Cardiac septum (tissue), 1 donor: Measurements from ENCODE around the gene ITCH. TPM values are rescaled to one million over a fixed set of nuclear protein-coding genes. Genes with fewer than 3 reads are reported as not detected.
"Not testable (repeated sequence)": the region's sequence is repeated elsewhere in the genome, so short reads cannot be mapped to it uniquely, and the experiment has no call there.

Experiments used
- DNase-seq: peaks from one replicate; pipeline ENCODE4 v3.0.0-alpha.2; 2020; ENCODE audit warnings: low spot score
- intact Hi-C: fragments of 100-400 bp; cut with DNase I; formaldehyde crosslinking; loops from one replicate; pipeline ENCODE4 v1.14.0; 2022
- total RNA-seq: library from RNA; stranded (reverse); fragmentation: NEBNext Ultra II Directional; extraction: Animal tissue kit (Norgen Biotek cat#: 25700); gene quantifications from one replicate; pipeline ENCODE4 v1.2.1, GENCODE V29; 2021
- donor health status: DM: no; HTN: no; CAD: no.

Gene ITCH
- total RNA-seq, 1 donor from 2014 or later, result 36.4 TPM

DNA sequence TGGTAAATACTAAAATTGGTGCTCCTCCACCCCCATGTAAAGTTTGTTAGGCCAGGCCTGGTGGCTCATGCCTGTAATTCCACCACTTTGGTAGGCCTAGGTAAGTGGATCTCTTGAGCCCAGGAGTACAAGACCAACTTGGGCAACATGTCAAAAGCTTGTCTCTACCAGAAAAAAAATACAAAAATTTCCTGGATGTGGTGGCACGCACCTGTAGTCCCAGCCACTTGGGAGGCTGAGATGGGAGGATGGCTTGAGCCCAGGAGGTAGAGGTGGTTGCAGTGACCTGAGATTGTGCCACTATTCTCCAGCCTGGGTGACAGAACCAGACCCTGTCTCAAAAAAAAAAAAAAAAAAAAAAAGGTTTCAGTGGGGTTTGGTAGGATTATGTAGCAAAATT, 41.7 kb downstream of the ITCH start:
- DNase-seq, result no peak
- intact Hi-C loops, result no loop called here

DNA sequence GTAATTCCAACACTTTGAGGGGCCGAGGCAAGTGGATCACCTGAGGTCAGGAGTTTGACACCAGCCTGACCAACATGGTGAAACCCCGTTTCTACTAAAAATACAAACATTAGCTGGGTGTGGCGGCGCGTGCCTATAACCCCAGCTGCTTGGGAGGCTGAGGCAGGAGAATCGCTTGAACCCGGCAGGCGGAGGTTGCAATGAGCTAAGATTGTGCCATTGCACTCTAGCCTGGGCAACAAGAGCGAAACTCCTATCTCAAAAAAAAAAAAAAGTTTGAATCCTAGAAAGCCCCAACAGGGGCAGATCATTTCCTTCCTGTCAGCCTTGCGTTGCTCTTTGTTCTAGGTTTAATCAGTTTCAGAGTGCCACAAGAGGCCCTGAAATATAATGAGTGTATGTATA, 42.2 kb downstream of the ITCH start:
- intact Hi-C loops, DNase-seq: not testable (repeated sequence)

DNA sequence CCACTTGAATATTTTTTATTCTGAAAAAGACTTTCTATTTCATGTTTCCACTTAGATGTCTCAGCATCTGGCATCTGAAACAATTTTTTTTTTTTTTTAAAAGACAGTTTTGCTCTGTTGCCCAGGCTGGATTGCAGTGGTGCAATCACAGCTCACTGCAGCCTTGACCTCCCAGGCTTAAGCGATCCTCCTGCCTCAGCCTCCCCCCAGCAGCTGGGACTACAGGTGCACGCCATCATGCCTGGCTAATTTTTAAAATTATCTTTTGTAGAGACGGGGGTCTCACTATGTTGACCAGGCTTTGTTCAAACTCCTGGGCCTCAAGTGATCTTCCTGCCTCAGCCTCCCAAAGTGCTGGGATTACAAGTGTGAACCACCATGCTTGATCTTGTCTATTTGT, 42.9 kb downstream of the ITCH start:
- DNase-seq, intact Hi-C loops: not testable (repeated sequence)

DNA sequence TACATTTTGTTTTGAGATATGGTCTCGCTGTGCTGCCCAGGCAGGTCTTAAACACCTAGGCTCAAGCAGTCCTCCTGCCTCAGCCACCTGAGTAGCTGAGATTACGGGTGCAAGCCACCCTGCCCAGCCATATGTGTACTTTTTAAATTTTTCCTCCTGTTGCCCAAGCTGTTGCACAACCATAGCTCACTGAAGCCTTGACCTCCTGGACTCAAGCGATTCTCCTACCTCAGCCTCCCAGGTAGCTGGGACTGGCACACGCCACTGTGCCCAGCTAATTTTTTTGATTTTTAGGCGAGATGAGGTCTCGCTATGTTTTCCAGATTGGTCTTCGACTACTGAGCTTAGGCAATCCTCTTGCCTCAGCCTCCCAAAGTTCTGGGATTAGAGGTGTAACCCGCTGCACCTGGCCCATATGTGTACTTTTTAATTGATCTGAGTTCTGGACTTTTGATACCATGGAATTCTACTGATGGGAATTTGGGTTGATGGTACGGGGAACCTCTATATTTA, 44.9 kb downstream of the ITCH start:
- intact Hi-C loops, result no loop called here
- DNase-seq, result no peak

DNA sequence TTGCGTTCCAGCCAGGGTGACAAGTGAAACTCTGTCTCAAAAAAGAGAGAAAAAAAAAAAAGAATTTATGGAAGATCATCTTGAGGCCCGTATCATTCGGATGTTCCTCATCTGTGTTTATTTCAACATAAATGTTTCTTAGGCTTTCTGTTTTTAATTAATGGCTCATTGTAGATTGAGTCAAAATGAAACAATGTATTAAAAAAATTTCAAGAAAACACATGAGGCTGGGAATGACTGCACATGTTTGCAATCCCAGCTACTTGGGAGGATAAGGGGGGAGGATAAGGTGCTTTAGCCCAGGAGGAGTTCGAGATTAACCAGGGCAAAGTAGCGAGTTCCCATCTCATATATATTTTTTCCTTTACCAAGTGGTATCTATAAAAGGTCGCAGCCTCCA, 47.3 kb downstream of the ITCH start:
- intact Hi-C loops, result no loop called here
- no peak for DNase-seq

DNA sequence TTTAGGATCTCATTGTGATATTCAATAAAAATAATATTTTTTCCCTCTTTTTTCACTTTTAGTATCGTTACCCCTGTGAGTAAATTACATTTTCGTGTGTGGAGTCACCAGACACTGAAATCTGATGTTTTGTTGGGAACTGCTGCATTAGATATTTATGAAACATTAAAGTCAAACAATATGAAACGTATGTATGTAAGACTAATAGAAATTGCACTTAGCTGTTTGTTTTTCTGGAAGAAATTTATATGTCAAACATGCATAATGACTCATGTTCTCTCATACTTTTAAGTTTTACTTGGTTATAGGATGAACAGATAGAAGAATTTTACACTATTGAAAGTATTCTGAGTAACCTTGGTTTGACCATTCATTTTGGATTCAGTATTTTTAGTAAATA, 49.4 kb downstream of the ITCH start:
- DNase-seq, result no peak
- intact Hi-C loops, result no loop called here

DNA sequence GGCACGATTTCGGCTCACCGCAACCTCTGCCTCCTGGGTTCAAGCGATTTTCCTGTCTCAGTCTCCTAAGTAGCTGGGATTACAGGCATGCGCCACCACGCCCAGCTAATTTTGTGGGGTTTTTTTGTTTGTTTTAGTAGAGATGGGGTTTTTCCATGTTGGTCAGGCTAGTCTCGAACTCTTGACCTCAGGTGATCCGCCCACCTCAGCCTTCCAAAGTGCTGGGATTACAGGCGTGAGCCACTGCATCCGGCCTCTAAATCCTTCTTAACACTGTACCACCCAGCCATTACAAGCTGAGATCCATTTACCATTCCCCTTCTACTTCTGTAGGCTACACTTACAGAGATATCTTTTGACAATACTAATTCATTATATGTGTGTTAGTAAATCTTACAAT, 51.5 kb downstream of the ITCH start:
- DNase-seq, intact Hi-C loops: not testable (repeated sequence)

DNA sequence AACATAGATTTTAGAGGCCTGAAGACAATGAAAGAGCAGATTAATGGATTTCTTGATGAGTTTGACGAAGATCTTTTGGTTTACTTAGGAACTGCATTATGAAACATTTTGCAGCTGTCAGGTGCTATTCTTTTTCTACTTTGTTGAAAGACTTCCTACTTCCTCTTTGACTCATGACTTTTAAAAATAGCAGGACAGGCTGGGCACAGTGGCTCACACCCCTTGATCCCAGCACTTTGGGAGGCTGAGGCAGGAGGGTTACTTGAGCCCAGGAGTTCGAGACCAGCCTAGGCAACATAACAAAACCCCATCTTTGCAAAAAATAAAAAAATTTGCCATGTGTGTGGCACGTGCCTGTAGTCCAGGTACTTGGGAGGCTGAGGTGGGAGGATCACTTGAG, 52.0 kb downstream of the ITCH start:
- DNase-seq, result no peak
- intact Hi-C loops, result no loop called here

DNA sequence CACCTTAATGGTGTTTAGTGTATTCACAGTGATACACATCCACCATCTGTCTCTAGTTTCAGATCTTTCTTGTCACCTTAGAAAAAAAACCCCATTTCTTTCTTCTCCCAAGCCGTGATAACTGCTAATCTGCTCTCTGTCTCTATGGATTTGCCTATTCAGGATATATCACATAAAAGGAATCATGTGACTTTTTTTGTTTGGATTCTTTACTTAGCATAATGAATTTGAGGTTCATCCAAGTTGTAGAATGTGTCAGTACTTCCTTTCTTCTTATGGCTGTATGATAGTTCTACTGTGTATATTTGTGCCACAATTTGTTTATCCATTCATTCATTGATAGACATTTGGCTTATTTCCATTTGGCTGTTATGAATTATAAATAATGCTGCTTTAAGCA, 57.1 kb downstream of the ITCH start:
- no peak for DNase-seq
- intact Hi-C loops, result no loop called here

DNA sequence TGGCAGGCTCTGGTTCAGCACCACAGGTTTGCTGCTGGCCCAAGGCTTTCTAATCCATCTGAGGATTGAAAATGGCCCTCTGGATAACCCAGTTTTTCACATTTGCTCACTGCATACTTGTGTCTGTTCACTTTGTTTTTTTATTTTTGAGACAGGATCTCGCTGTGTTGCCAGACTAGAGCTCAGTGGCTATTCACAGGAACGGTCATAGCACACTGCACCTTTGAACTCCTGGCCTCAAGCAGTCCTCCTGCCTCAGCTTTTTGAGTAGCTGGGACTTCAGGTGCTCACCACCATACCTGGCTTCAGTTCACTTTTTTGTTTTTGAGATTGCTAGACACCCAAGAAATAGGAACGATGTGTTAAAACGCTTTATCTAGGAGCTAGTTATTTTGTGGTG, 57.9 kb downstream of the ITCH start:
- no peak for DNase-seq
- intact Hi-C loops, result no loop called here

DNA sequence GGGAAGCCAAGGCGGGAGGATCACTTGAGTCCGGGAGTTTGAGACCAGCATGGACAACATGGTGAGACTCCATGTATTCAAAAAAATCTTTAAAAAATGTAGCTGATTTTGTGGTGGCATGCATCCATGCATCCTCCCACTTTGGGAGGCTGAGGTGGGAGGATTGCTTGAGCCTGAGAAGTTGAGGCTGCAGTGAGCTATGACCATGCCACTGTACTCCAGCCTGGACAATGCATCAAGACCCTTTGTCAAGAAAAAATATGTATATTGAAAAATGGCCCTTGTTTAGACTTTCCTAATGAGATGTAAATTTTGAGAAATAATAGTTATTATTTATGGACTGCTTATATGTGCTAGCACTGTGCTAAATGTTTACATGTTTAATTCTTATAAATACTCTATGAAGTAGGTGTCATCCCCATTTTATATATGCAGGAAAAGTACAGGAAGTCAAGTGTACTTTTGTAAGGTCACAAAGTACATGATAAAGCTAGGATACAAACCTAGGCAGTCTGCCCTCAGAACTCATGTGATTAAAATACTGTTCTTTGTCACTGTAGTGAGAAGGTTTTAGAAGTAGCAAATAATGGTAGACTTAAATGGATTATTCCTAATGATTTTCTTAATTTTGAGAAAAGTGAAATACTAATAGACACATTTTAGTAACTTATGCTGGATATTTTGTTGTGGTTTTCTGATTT, 58.8 kb downstream of the ITCH start:
- DNase-seq, result no peak
- intact Hi-C loops, result no loop called here

DNA sequence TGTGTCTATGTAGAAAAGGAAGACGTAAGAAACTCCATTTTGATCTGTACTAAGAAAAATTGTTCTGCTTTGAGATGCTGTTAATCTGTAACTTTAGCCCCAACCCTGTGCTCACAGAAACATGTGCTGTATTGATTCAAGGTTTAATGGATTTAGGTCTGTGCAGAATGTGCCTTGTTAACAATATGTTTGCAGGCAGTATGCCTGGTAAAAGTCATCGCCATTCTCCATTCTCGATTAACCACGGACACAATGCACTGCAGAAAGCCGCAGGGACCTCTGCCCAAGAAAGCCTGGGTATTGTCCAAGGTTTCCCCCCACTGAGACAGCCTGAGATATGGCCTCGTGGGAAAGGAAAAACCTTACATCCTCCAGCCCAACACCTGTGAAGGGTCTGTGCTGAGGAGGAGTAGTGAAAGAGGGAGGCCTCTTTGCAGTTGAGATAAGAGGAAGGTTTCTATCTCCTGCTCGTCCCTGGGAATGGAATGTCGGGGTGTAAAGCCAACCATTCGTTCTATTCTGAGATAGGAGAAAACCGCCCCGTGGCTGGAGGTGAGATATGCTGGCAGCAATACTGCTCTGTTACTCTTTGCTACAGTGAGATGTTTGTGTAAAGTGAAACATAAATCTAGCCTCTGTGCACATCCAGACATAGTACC, 62.1 kb downstream of the ITCH start:
- DNase-seq, intact Hi-C loops: not testable (repeated sequence)

DNA sequence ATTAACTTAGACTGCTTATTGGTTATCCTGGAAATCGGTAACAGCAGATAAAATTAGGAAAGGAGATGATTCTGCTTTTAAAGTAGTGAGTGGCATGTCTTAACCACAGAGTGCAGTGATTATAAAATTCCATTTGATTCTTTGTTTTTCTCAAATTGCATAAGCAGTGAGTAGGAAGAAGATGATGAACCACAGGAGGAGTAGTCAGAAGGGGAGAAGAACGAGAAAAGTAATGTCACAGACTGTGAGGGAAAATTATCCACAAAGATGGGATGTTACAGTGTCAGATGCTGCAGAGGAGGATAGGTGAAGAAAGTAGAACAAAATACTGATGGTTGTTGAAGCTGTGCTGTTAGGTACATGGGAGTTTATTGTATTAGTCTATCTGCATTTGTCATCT, 63.0 kb downstream of the ITCH start:
- DNase-seq, result no peak
- intact Hi-C loops, result no loop called here

DNA sequence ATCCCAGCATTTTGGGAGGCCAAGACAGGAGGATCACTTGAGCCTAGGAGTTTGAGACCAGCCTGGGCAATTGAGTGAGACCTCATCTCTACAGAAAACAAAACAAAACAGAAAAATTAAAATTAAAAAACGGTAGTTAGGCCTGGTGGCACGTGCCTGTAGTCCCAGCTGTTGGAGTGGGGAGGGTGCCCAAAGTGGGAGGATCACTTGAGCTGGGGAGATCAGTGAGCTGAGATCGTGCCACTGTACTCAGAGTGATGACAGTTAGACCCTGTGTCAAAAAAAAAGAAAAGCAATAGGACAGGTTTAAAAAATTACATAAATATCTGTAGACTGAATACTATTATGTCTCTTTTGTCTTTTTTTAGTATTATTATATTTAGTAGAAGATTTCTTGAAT, 64.3 kb downstream of the ITCH start:
- no peak for DNase-seq
- intact Hi-C loops, result no loop called here

DNA sequence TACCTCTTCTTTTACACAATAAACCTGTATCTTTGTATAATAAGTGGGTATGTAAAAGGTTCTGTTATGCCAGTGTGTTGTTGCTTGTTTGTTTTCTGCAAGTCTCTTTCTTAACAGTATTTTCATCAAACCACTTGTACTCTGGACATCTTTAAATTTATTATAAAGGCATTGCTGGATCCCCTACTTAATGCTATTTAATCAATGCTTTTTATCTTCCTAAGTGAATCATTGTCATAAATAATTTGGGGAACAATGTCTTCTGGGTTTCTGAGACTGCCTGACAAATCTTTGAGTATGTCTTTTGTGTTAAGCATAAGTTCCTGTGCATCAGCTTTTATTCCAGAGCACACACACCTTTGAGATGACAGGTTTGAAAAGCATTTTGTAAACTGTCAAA, 64.7 kb downstream of the ITCH start:
- intact Hi-C loops, result no loop called here
- DNase-seq, result no peak

DNA sequence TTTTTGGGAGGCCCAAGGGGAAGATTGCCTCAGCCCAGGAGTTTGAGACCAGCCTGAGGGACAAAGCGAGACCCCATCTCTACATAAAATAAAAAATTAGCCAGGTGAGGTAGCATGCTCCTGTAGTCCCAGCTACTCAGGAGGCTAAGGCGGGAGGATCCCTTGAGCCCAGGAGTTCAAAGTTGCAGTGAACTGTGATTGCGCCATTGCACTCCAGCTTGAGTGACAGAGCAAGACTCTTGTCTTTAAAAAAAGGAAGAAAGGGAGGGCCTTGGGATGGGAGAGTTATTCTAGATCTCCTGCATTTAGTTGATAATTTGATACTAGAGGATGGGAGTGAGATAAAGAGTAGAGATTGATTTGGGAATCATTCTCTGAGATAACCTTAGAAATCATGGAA, 68.1 kb downstream of the ITCH start:
- no peak for DNase-seq
- intact Hi-C loops, result no loop called here

DNA sequence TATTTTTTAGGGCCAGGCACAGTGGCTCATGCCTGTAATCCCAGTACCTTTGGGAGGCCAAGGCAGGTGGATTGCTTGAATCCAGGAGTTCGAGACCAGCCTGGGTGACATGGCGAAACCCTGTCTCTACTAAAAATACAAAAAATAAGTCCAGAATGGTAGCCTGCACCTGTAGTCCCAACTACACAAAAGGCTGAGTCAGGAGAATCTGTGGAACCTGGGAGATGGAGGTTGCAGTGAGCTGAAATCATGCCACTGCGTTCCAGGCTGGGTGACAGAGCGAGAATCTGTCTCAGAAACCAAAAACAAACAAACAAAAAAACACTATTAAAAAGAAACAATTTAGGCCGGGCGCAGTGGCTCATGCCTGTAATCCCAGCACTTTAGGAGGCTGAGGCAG, 69.6 kb downstream of the ITCH start:
- intact Hi-C loops, DNase-seq: not testable (repeated sequence)

DNA sequence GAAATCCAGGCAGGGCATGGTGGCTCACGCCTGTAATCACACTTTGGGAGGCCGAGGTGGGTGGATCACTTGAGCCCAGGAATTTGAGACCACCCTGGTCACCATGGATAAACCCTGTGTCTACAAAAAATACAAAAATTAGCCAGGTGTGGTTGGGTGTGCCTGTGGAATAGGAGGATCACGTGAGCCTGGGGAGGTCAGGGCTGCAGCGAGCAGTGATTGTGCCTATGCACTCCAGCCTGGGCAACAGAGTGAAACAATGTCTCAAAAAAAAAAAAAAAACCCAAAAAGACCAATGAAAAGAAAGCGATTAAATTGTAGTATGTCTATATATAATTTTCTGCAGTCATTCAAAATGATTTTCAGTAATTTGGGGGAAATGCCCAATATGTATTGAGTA, 70.3 kb downstream of the ITCH start:
- no peak for DNase-seq

DNA sequence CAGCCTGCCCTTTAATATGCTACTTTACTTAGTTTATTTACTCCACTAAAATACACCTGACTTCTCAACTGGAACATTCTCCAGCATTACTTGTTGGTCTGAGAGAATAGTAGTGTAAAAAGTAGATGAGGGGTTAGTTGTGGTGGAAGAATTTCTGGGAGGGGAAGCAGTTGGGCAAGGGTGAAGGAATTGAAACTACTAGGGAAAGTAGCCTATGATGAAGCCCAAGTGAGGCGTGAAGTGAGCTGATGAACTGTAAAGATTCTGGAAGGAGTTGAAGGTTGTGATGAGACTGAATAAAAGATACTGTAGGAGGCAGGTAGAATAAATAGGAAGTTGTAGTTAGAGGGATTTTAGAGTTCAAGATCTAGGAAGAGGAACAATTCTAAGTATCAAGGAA, 72.5 kb downstream of the ITCH start:
- intact Hi-C loops, result no loop called here
- DNase-seq, result no peak

More for the DNA sequence above, 70.3 kb downstream of the ITCH start:
- intact Hi-C loops, result no loop called here

DNA sequence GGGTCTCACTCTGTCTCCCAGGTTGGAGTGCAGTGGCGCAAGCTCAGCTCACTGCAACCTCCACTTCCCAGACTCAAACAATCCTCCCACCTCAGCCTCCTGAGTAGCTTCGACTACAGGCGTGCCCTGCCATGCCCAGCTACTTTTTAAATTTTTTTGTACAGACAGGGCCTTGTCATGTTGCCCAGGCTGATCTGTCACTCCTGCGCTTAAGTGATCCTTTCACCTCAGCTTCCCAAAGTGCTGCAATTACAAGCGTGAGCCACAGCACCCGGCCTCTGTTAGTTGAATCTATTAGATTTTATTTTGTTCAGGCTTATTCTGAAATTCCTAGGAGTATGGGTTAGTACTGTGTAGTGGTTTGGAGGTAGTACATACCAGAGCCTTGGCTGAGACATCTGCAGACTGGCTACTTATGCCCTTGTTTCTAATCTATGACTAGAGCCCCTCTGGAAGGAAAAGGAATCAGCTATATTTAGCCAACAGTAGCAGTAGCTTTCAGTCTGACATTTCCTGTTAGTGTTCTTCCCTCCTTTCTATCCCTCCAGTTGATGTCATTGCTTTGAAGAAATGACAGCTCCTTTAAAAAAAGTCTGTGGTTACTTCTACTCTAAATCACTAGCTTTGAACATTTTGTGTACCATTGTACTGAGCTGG, 74.4 kb downstream of the ITCH start:
- no peak for DNase-seq
- intact Hi-C loops, result no loop called here

DNA sequence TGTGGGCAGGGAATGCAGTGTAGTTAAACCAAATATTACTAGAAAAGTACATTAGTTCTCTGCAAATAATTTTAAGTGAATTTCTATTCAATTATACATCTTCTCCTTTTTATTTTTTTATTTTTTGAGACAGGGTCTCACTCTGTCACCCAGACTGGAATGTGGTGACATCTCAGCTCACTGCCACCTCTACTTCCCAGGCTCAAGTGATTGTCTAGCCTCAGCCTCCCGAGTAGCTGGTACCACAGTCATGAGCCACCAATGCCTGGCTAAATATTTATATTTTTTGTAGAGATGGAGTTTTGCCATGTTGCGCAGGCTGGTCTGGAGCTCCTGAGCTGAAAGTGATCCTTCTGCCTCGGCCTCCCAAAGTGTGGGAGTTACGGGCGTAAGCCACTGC, 76.1 kb downstream of the ITCH start:
- intact Hi-C loops, result no loop called here
- DNase-seq, result no peak
